Motor neuron (in vitro differentiated cells): Measurements from ENCODE around the gene WSCD2. TPM values are rescaled to one million over a fixed set of nuclear protein-coding genes. Genes with fewer than 3 reads are reported as not detected.

Source experiments
- ATAC-seq, 8 experiments: fragments of 200-7000 bp; cut with Tn5 transposase; replicated peaks in 6 of 8; 2 replicates each; pipeline ENCODE4 v1.8.0; 2021; ENCODE audit warnings: mild to moderate bottlenecking in 8 of 8, moderate library complexity in 8 of 8
- H3K27ac ChIP-seq, 2 donors: fragments of 250-450 bp; sonication (Bioruptor Pico); 2 replicates each; pipeline ENCODE4 v1.9.0; 2021; ENCODE audit warnings: antibody characterized with exemption in 2 of 2, mild to moderate bottlenecking in 2 of 2, moderate library complexity in 1 of 2
- H3K4me1 ChIP-seq, 2 donors: fragments of 250-450 bp; sonication (Bioruptor Pico); replicated peaks in 1 of 2; 2 replicates each; pipeline ENCODE4 v1.6.1; 2021; ENCODE audit warnings: antibody characterized with exemption in 2 of 2, mild to moderate bottlenecking in 2 of 2, moderate library complexity in 1 of 2
- H3K4me3 ChIP-seq, 5 donors: fragments of 250-450 bp; sonication (Bioruptor Pico); 2 replicates each; pipeline ENCODE4 v1.9.0; 2021; ENCODE audit warnings: antibody characterized with exemption in 5 of 5, mild to moderate bottlenecking in 5 of 5, moderate library complexity in 4 of 5
- WGBS, 10 experiments: fragments of 450-650 bp; shearing (Covaris generic); methylation state at CpG; one replicate each; pipeline ENCODE4 v1.0.0; 2022; 5-methylcytosine and 5-hydroxymethylcytosine counted together
- in situ Hi-C, 9 experiments: fragments of 400-800 bp; cut with MboI; loops; one replicate each; pipeline ENCODE4 v1.15.0; 2021; ENCODE audit warnings: low sequenced_read_pairs in 9 of 9, low pct_unique_long_range_greater_than_20kb in 2 of 9; ENCODE audit not compliant: unreplicated experiment in 9 of 9
- total RNA-seq, 8 experiments: library from RNA; unstranded; fragments of 300-600 nt; gene quantifications; 2 replicates each; pipeline versions ENCODE4 v1.2.3 to v1.2.4, GENCODE V29; 2022

WSCD2 gene
- total RNA-seq, 8 experiments from 2014 or later: 0.15 to 8.1 (median 3.0) TPM; not detected in 1

- H3K4me1 ChIP-seq: peaks cover 40 to 49% of the 10 kb centered on the region in 2 donors
- ATAC-seq: peak in 5 of 8 experiments; percentile 12 to 38 (median 25)
- no peak overlapping the region for H3K27ac ChIP-seq
- H3K4me3 ChIP-seq: no peak overlapping the region
- in situ Hi-C loops: no loop called here
- 0 to 80% (median 34%) methylated on average over 1 to 2 of the region's 3 CpGs; no CpG with 5 or more reads in 4 of the 10 experiments for WGBS, 10 experiments
These were observed 127.9 kb downstream of the WSCD2 start for GRCh38 chr12:108257004-108257403.

- 0 to 100% (median 61%) methylated on average over 1 to 4 of the region's 4 CpGs; no CpG with 5 or more reads in 3 of the 10 experiments for WGBS, 10 experiments
- H3K4me1 ChIP-seq: peaks cover 35 to 44% of the 10 kb centered on the region in 2 donors
- ATAC-seq: no peak
- in situ Hi-C loops: no loop called here
- H3K27ac ChIP-seq: no peak overlapping the region
- H3K4me3 ChIP-seq: no peak overlapping the region
These were observed 128.6 kb downstream of the WSCD2 start for GRCh38 chr12:108257610-108258106.

- in situ Hi-C loops: no loop called here
- ATAC-seq: no peak
- no peak overlapping the region for H3K27ac ChIP-seq
- WGBS, 10 experiments: 0 to 90% (median 58%) methylated on average over 1 to 3 of the region's 3 CpGs
- peaks cover 13 to 20% of the 10 kb centered on the region in 2 donors for H3K4me1 ChIP-seq
- no peak overlapping the region for H3K4me3 ChIP-seq
These were observed 131.0 kb downstream of the WSCD2 start for GRCh38 chr12:108260039-108260438.

GRCh38 chr12:108260969-108261368 lies 131.9 kb downstream of the WSCD2 start:
- Histone ChIP-seq H3K27ac (no peak overlapping the region), H3K4me1 (peaks cover 6 to 12% of the 10 kb centered on the region in 2 donors), H3K4me3 (no peak overlapping the region)
- in situ Hi-C loops: no loop called here
- ATAC-seq: no peak

- in situ Hi-C loops: no loop called here
- Histone ChIP-seq H3K4me1 (peaks cover 0 to 6% of the 10 kb centered on the region in 2 donors), H3K27ac (no peak overlapping the region), H3K4me3 (no peak overlapping the region)
- ATAC-seq: no peak
- 23 to 100% (median 75%) methylated on average over 1 of the region's 1 CpG; no CpG with 5 or more reads in 1 of the 10 experiments for WGBS, 10 experiments
These were observed 136.4 kb downstream of the WSCD2 start for GRCh38 chr12:108265505-108265904.

GRCh38 chr12:108266131-108266530 lies 137.0 kb downstream of the WSCD2 start:
- peaks cover 0 to 6% of the 10 kb centered on the region in 2 donors for H3K4me1 ChIP-seq
- no peak overlapping the region for H3K4me3 ChIP-seq
- in situ Hi-C loops: no loop called here
- no peak for ATAC-seq
- WGBS, 10 experiments: 0 to 100% (median 64%) methylated on average over 1 of the region's 1 CpG; no CpG with 5 or more reads in 4 of the 10 experiments
- no peak overlapping the region for H3K27ac ChIP-seq

- peaks cover 0 to 13% of the 10 kb centered on the region in 2 donors for H3K4me1 ChIP-seq
- WGBS, 10 experiments: 8 to 100% (median 73%) methylated on average over 1 to 4 of the region's 4 CpGs; no CpG with 5 or more reads in 2 of the 10 experiments
- in situ Hi-C loops: no loop called here
- ATAC-seq: no peak
- H3K4me3 ChIP-seq: no peak overlapping the region
- H3K27ac ChIP-seq: no peak overlapping the region
These were observed 138.4 kb downstream of the WSCD2 start for GRCh38 chr12:108267450-108267849.

GRCh38 chr12:108268397-108268796 lies 139.3 kb downstream of the WSCD2 start:
- Histone ChIP-seq H3K27ac (no peak overlapping the region), H3K4me1 (peaks cover 0 to 13% of the 10 kb centered on the region in 2 donors), H3K4me3 (no peak overlapping the region)
- in situ Hi-C loops: no loop called here
- WGBS, 10 experiments: 0 to 80% (median 31%) methylated on average over 1 of the region's 1 CpG; no CpG with 5 or more reads in 4 of the 10 experiments
- ATAC-seq: peak in 2 of 8 experiments; percentile 16 to 24

GRCh38 chr12:108269224-108269623 lies 140.1 kb downstream of the WSCD2 start:
- Histone ChIP-seq H3K4me3 (no peak overlapping the region), H3K27ac (no peak overlapping the region), H3K4me1 (peaks cover 0 to 13% of the 10 kb centered on the region in 2 donors)
- in situ Hi-C loops: no loop called here
- ATAC-seq: no peak
- 0 to 100% (median 65%) methylated on average over 1 of the region's 1 CpG; no CpG with 5 or more reads in 2 of the 10 experiments for WGBS, 10 experiments

- no peak overlapping the region for H3K4me3 ChIP-seq
- H3K27ac ChIP-seq: no peak overlapping the region
- peak in 1 of 8 experiments; percentile 16 for ATAC-seq
- H3K4me1 ChIP-seq: peaks cover 0 to 13% of the 10 kb centered on the region in 2 donors
- in situ Hi-C loops: no loop called here
- 17 to 100% (median 77%) methylated on average over 1 to 2 of the region's 2 CpGs for WGBS, 10 experiments
These were observed 141.2 kb downstream of the WSCD2 start for GRCh38 chr12:108270035-108270848.

GRCh38 chr12:108270849-108271143 lies 141.7 kb downstream of the WSCD2 start:
- Histone ChIP-seq H3K4me3 (no peak overlapping the region), H3K27ac (no peak overlapping the region), H3K4me1 (peaks cover 0 to 13% of the 10 kb centered on the region in 2 donors)
- in situ Hi-C loops: no loop called here
- no peak for ATAC-seq
- WGBS, 10 experiments: 0 to 75% (median 60%) methylated on average over 1 to 2 of the region's 2 CpGs; no CpG with 5 or more reads in 5 of the 10 experiments

- in situ Hi-C loops: no loop called here
- no peak overlapping the region for H3K4me3 ChIP-seq
- peaks cover 0 to 13% of the 10 kb centered on the region in 2 donors for H3K4me1 ChIP-seq
- 0 to 90% (median 55%) methylated on average over 1 to 5 of the region's 6 CpGs; no CpG with 5 or more reads in 3 of the 10 experiments for WGBS, 10 experiments
- H3K27ac ChIP-seq: peak overlapping the region in 1 of 2 donors; percentile 21
- peak in 4 of 8 experiments; percentile 19 to 78 (median 54) for ATAC-seq
These were observed 143.1 kb downstream of the WSCD2 start for GRCh38 chr12:108271951-108272872.

GRCh38 chr12:108273217-108273616 lies 144.1 kb downstream of the WSCD2 start:
- in situ Hi-C loops: no loop called here
- Histone ChIP-seq H3K4me1 (peaks cover 0 to 13% of the 10 kb centered on the region in 2 donors), H3K27ac (no peak overlapping the region), H3K4me3 (no peak overlapping the region)
- peak in 1 of 8 experiments; percentile 9 for ATAC-seq
- 0% methylated on average over 1 to 2 of the region's 2 CpGs; no CpG with 5 or more reads in 6 of the 10 experiments for WGBS, 10 experiments
